ENCODE data around the gene NNT. TPM values are rescaled to one million over a fixed set of nuclear protein-coding genes. Genes with fewer than 3 reads are reported as not detected.

Gene NNT
- total RNA-seq, 6 donors from 2014 or later, result 18.5 to 63.6 (median 49.7) TPM

- H3K9me3 ChIP-seq, result no peaks in the 10 kb centered on the region
- H3K4me3 ChIP-seq, result no peak overlapping the region
- H3K4me1 ChIP-seq, result peaks cover 0 to 14% (median 3%) of the 10 kb centered on the region in 4 donors
- peak overlapping the region; percentile 2 to 67 (median 20) for H3K27ac ChIP-seq
- H3K27me3 ChIP-seq, result no peaks in the 10 kb centered on the region
- DNase-seq (no peak), ATAC-seq (ENCODE audit: low FRiP score in 2 of 2) (no peak)
- WGBS, 2 donors, result 48 to 70% methylated on average over 2 of the region's 2 CpGs
- H3K36me3 ChIP-seq, result peaks cover 0 to 41% (median 6%) of the 10 kb centered on the region in 4 donors
- TF ChIP-seq CTCF (IDR thresholded peaks at IDR 0.05) (no peak), POLR2A (IDR thresholded peaks at IDR 0.05) (no peak), EP300 (IDR thresholded peaks at IDR 0.05) (no peak), POLR2AphosphoS5 (IDR thresholded peaks at IDR 0.05) (no peak)
Measured at GRCh38 chr5:43619380-43619779, 16.4 kb downstream of the NNT start.

GRCh38 chr5:43619911-43620310 is 16.9 kb downstream of the NNT start:
- peaks cover 0 to 38% (median 6%) of the 10 kb centered on the region in 4 donors for H3K36me3 ChIP-seq
- TF ChIP-seq POLR2A (IDR thresholded peaks at IDR 0.05) (no peak), CTCF (IDR thresholded peaks at IDR 0.05) (no peak), POLR2AphosphoS5 (IDR thresholded peaks at IDR 0.05) (no peak), EP300 (IDR thresholded peaks at IDR 0.05) (no peak)
- DNase-seq (no peak), ATAC-seq (ENCODE audit: low FRiP score in 2 of 2) (no peak)
- peaks cover 0 to 14% (median 3%) of the 10 kb centered on the region in 4 donors for H3K4me1 ChIP-seq
- H3K27me3 ChIP-seq, result no peaks in the 10 kb centered on the region
- H3K4me3 ChIP-seq, result no peak overlapping the region
- H3K27ac ChIP-seq, result peak overlapping the region; percentile 2 to 67 (median 20)
- WGBS, 2 donors, result 60% methylated on average over 3 of the region's 3 CpGs
- H3K9me3 ChIP-seq, result no peaks in the 10 kb centered on the region

GRCh38 chr5:43620944-43621505 is 18.0 kb downstream of the NNT start:
- H3K27me3 ChIP-seq, result no peaks in the 10 kb centered on the region
- H3K4me1 ChIP-seq, result peaks cover 0 to 14% (median 3%) of the 10 kb centered on the region in 4 donors
- DNase-seq (peak in 1 of 2 donors; percentile 42), ATAC-seq (ENCODE audit: low FRiP score in 2 of 2) (peak in 1 of 2 donors; percentile 42)
- no peaks in the 10 kb centered on the region for H3K9me3 ChIP-seq
- no peak overlapping the region for H3K4me3 ChIP-seq
- TF ChIP-seq CTCF (IDR thresholded peaks at IDR 0.05) (no peak), EP300 (IDR thresholded peaks at IDR 0.05) (no peak), POLR2AphosphoS5 (IDR thresholded peaks at IDR 0.05) (no peak), POLR2A (IDR thresholded peaks at IDR 0.05) (no peak)
- 60 to 64% methylated on average over 4 of the region's 4 CpGs for WGBS, 2 donors
- H3K36me3 ChIP-seq, result peaks cover 0 to 28% (median 6%) of the 10 kb centered on the region in 4 donors
- peak overlapping the region in 2 of 4 donors; percentile 37 to 67 for H3K27ac ChIP-seq

- Histone ChIP-seq H3K4me3 (no peak overlapping the region), H3K27ac (no peak overlapping the region), H3K36me3 (peaks cover 0 to 25% (median 6%) of the 10 kb centered on the region in 4 donors), H3K9me3 (no peaks in the 10 kb centered on the region), H3K27me3 (no peaks in the 10 kb centered on the region), H3K4me1 (peaks cover 0 to 12% (median 4%) of the 10 kb centered on the region in 4 donors)
- TF ChIP-seq EP300 (IDR thresholded peaks at IDR 0.05), result no peak
- no peak for TF ChIP-seq CTCF (IDR thresholded peaks at IDR 0.05)
- TF ChIP-seq POLR2AphosphoS5 (IDR thresholded peaks at IDR 0.05), result no peak
- no peak for TF ChIP-seq POLR2A (IDR thresholded peaks at IDR 0.05)
- WGBS, 2 donors, result 94 to 98% methylated on average over 3 of the region's 3 CpGs
- ATAC-seq (ENCODE audit: low FRiP score in 2 of 2) (no peak), DNase-seq (no peak)
Measured at GRCh38 chr5:43622074-43622473, 19.1 kb downstream of the NNT start.
